Measurements from ENCODE around the gene TNFSF9.

- TF ChIP-seq CTCF (IDR thresholded peaks at IDR 0.05 in 4 of 5, conservative IDR thresholded peaks at IDR 0.05 in 1 of 5) (no peak), POLR2A (IDR thresholded peaks at IDR 0.05) (no peak)
Observed at GRCh38 chr19:6570764-6571163, 39.9 kb downstream of the TNFSF9 start.
